ENCODE results near the gene CEP152. TPM values are rescaled to one million over a fixed set of nuclear protein-coding genes. Genes with fewer than 3 reads are reported as not detected.

The CEP152 gene
- total RNA-seq, 4 donors from 2014 or later = 4.0 to 7.1 (median 6.3) TPM

- Histone ChIP-seq H3K4me1 (peaks cover 10% of the 10 kb centered on the region), H3K36me3 (no peaks in the 10 kb centered on the region), H3K27me3 (no peaks in the 10 kb centered on the region), H3K9me3 (no peaks in the 10 kb centered on the region), H3K4me3 (no peak overlapping the region), H3K27ac (no peak overlapping the region)
- no peak for DNase-seq (ENCODE audit: low spot score in 2 of 2)
- TF ChIP-seq POLR2A (IDR thresholded peaks at IDR 0.05) (no peak), EP300 (IDR thresholded peaks at IDR 0.05) (no peak), CTCF (IDR thresholded peaks at IDR 0.05) (no peak), POLR2AphosphoS5 (IDR thresholded peaks at IDR 0.05) (no peak)
These were observed 41.1 kb upstream of the CEP152 start for GRCh38 chr15:48851956-48852355.

- Histone ChIP-seq H3K36me3 (no peaks in the 10 kb centered on the region), H3K9me3 (no peaks in the 10 kb centered on the region), H3K27ac (no peak overlapping the region), H3K4me3 (no peak overlapping the region), H3K4me1 (peaks cover 5% of the 10 kb centered on the region), H3K27me3 (no peaks in the 10 kb centered on the region)
- DNase-seq (ENCODE audit: low spot score in 2 of 2) = no peak
- 77% methylated on average over 2 of the region's 2 CpGs for WGBS
- TF ChIP-seq EP300 (IDR thresholded peaks at IDR 0.05) (no peak), CTCF (IDR thresholded peaks at IDR 0.05) (no peak), POLR2AphosphoS5 (IDR thresholded peaks at IDR 0.05) (no peak), POLR2A (IDR thresholded peaks at IDR 0.05) (no peak)
These were observed 39.8 kb upstream of the CEP152 start for GRCh38 chr15:48850648-48851047.

GRCh38 chr15:48845123-48845522 lies 34.3 kb upstream of the CEP152 start:
- no peak overlapping the region for H3K4me3 ChIP-seq
- 70% methylated on average over 1 of the region's 1 CpG for WGBS

GRCh38 chr15:48842501-48842900 lies 31.6 kb upstream of the CEP152 start:
- TF ChIP-seq CTCF (IDR thresholded peaks at IDR 0.05) (no peak), EP300 (IDR thresholded peaks at IDR 0.05) (no peak), POLR2A (IDR thresholded peaks at IDR 0.05) (no peak), POLR2AphosphoS5 (IDR thresholded peaks at IDR 0.05) (no peak)
- H3K4me3 ChIP-seq = no peak overlapping the region
- H3K27me3 ChIP-seq = no peaks in the 10 kb centered on the region
- WGBS = 83% methylated on average over 6 of the region's 6 CpGs
- H3K36me3 ChIP-seq = no peaks in the 10 kb centered on the region
- H3K4me1 ChIP-seq = no peaks in the 10 kb centered on the region
- no peaks in the 10 kb centered on the region for H3K9me3 ChIP-seq
- no peak for DNase-seq (ENCODE audit: low spot score in 2 of 2)
- H3K27ac ChIP-seq = no peak overlapping the region

More at GRCh38 chr15:48845123-48845522, 34.3 kb upstream of the CEP152 start:
- Histone ChIP-seq H3K36me3 (no peaks in the 10 kb centered on the region), H3K4me1 (no peaks in the 10 kb centered on the region), H3K27ac (no peak overlapping the region), H3K9me3 (no peaks in the 10 kb centered on the region), H3K27me3 (no peaks in the 10 kb centered on the region)
- DNase-seq (ENCODE audit: low spot score in 2 of 2) = no peak
- no peak for TF ChIP-seq CTCF (IDR thresholded peaks at IDR 0.05)
- TF ChIP-seq POLR2A (IDR thresholded peaks at IDR 0.05) = no peak
- no peak for TF ChIP-seq EP300 (IDR thresholded peaks at IDR 0.05)
- no peak for TF ChIP-seq POLR2AphosphoS5 (IDR thresholded peaks at IDR 0.05)

- WGBS = 85% methylated on average over 5 of the region's 5 CpGs
- Histone ChIP-seq H3K27me3 (no peaks in the 10 kb centered on the region), H3K9me3 (no peaks in the 10 kb centered on the region), H3K4me1 (no peaks in the 10 kb centered on the region), H3K4me3 (no peak overlapping the region), H3K36me3 (no peaks in the 10 kb centered on the region), H3K27ac (no peak overlapping the region)
- no peak for TF ChIP-seq POLR2A (IDR thresholded peaks at IDR 0.05)
- no peak for TF ChIP-seq POLR2AphosphoS5 (IDR thresholded peaks at IDR 0.05)
- DNase-seq (ENCODE audit: low spot score in 2 of 2) = no peak
These were observed 23.9 kb upstream of the CEP152 start for GRCh38 chr15:48834756-48835155.

Data from suprapubic skin (tissue), 4 donors.